ENCODE results near the gene SESN3. TPM values are rescaled to one million over a fixed set of nuclear protein-coding genes. Genes with fewer than 3 reads are reported as not detected.
"Not testable (repeated sequence)": the region's sequence is repeated elsewhere in the genome, so short reads cannot be mapped to it uniquely, and the experiment has no call there.

The SESN3 gene
- 59.7 TPM for total RNA-seq (ENCODE audit: insufficient read depth, low replicate concordance)

GRCh38 chr11:95231127-95231880, at the start of gene SESN3:
TSS of gene SESN3 (minus strand) at chr11:95231202. CDS start at chr11:95230860, 342 bp downstream.
- DNase-seq (ENCODE audit: low spot score) = peak; percentile 100

GRCh38 chr11:95279921-95280868, 49.2 kb upstream of the SESN3 start:
- peak; percentile 42 for DNase-seq (ENCODE audit: low spot score)

GRCh38 chr11:95277868-95278267, 46.9 kb upstream of the SESN3 start:
- DNase-seq (ENCODE audit: low spot score) = no peak

GRCh38 chr11:95276139-95276538, 45.1 kb upstream of the SESN3 start:
- DNase-seq (ENCODE audit: low spot score) = no peak

- DNase-seq (ENCODE audit: low spot score) = not testable (repeated sequence)
These were observed 42.6 kb upstream of the SESN3 start for GRCh38 chr11:95273618-95274017.

GRCh38 chr11:95269036-95269819, 38.2 kb upstream of the SESN3 start:
- DNase-seq (ENCODE audit: low spot score) = no peak

- DNase-seq (ENCODE audit: low spot score) = no peak
These were observed 37.4 kb upstream of the SESN3 start for GRCh38 chr11:95268391-95268790.

GRCh38 chr11:95267601-95268213, 36.7 kb upstream of the SESN3 start:
- DNase-seq (ENCODE audit: low spot score) = no peak

- no peak for DNase-seq (ENCODE audit: low spot score)
These were observed 35.9 kb upstream of the SESN3 start for GRCh38 chr11:95266751-95267374.

GRCh38 chr11:95264881-95265280, 33.9 kb upstream of the SESN3 start:
- DNase-seq (ENCODE audit: low spot score) = no peak

- DNase-seq (ENCODE audit: low spot score) = no peak
These were observed 32.2 kb upstream of the SESN3 start for GRCh38 chr11:95262994-95263765.

- DNase-seq (ENCODE audit: low spot score) = peak; percentile 54
These were observed 26.5 kb upstream of the SESN3 start for GRCh38 chr11:95257456-95257971.

- peak; percentile 79 for DNase-seq (ENCODE audit: low spot score)
These were observed 25.3 kb upstream of the SESN3 start for GRCh38 chr11:95256321-95256779.

GRCh38 chr11:95255251-95256145, 24.5 kb upstream of the SESN3 start:
- DNase-seq (ENCODE audit: low spot score) = no peak

- DNase-seq (ENCODE audit: low spot score) = no peak
These were observed 23.7 kb upstream of the SESN3 start for GRCh38 chr11:95254716-95255115.

GRCh38 chr11:95254131-95254704, 23.2 kb upstream of the SESN3 start:
- DNase-seq (ENCODE audit: low spot score) = peak; percentile 99

- peak; percentile 91 for DNase-seq (ENCODE audit: low spot score)
These were observed 22.1 kb upstream of the SESN3 start for GRCh38 chr11:95253141-95253540.

GRCh38 chr11:95252586-95252985, 21.6 kb upstream of the SESN3 start:
- DNase-seq (ENCODE audit: low spot score) = no peak

Measured in umbilical cord (tissue), 2 donors.